ENCODE measurements around the gene FCAMR. TPM values are rescaled to one million over a fixed set of nuclear protein-coding genes. Genes with fewer than 3 reads are reported as not detected.

FCAMR gene
- total RNA-seq, 1 experiment from 2014 or later: not detected

- CTCF ChIA-PET: no interaction called here
Measured at GRCh38 chr1:206939131-206939530, 31.1 kb downstream of the FCAMR start.

GRCh38 chr1:206937425-206937824 lies 32.8 kb downstream of the FCAMR start:
- Histone ChIP-seq H3K36me3 (ENCODE audit: insufficient read depth, low read length, poor library complexity, severe bottlenecking) (no peaks in the 10 kb centered on the region), H3K4me1 (ENCODE audit: insufficient read depth, low read length, poor library complexity, severe bottlenecking) (no peaks in the 10 kb centered on the region), H3K27me3 (replicated peaks; ENCODE audit: insufficient read depth, low read depth, low read length, poor library complexity) (peaks cover 7% of the 10 kb centered on the region), H3K4me3 (ENCODE audit: low read depth, low read length, poor library complexity, severe bottlenecking) (no peak overlapping the region), H3K9me3 (ENCODE audit: low read depth, low read length, poor library complexity, severe bottlenecking) (no peaks in the 10 kb centered on the region), H3K27ac (ENCODE audit: low read depth, low read length, poor library complexity, severe bottlenecking) (no peak overlapping the region)
- intact Hi-C loops (cut with micrococcal nuclease; ENCODE audit: unreplicated experiment): no loop called here
- no peak for DNase-seq (ENCODE audit: low spot score)
- POLR2A ChIA-PET (ENCODE audit: low non-redundant PET): no interaction called here
- CTCF ChIA-PET: no interaction called here
- BruUV-seq (replicated peaks): no TSS peak
- TF ChIP-seq EZH2 (IDR thresholded peaks at IDR 0.05; ENCODE audit: borderline replicate concordance, low read depth, low read length, poor library complexity, severe bottlenecking): no peak
- no peak for TF ChIP-seq CTCF (conservative IDR thresholded peaks at IDR 0.05; ENCODE audit: low read depth, low read length)

More at GRCh38 chr1:206939131-206939530, 31.1 kb downstream of the FCAMR start:
- no peak overlapping the region for H3K4me3 ChIP-seq (ENCODE audit: low read depth, low read length, poor library complexity, severe bottlenecking)
- TF ChIP-seq EZH2 (IDR thresholded peaks at IDR 0.05; ENCODE audit: borderline replicate concordance, low read depth, low read length, poor library complexity, severe bottlenecking) (no peak), CTCF (conservative IDR thresholded peaks at IDR 0.05; ENCODE audit: low read depth, low read length) (no peak)
- no peak for DNase-seq (ENCODE audit: low spot score)
- H3K9me3 ChIP-seq (ENCODE audit: low read depth, low read length, poor library complexity, severe bottlenecking): no peaks in the 10 kb centered on the region
- H3K36me3 ChIP-seq (ENCODE audit: insufficient read depth, low read length, poor library complexity, severe bottlenecking): no peaks in the 10 kb centered on the region
- no TSS peak for BruUV-seq (replicated peaks)
- H3K27me3 ChIP-seq (replicated peaks; ENCODE audit: insufficient read depth, low read depth, low read length, poor library complexity): peaks cover 24% of the 10 kb centered on the region
- no peaks in the 10 kb centered on the region for H3K4me1 ChIP-seq (ENCODE audit: insufficient read depth, low read length, poor library complexity, severe bottlenecking)
- POLR2A ChIA-PET (ENCODE audit: low non-redundant PET): no interaction called here
- H3K27ac ChIP-seq (ENCODE audit: low read depth, low read length, poor library complexity, severe bottlenecking): no peak overlapping the region
- intact Hi-C loops (cut with micrococcal nuclease; ENCODE audit: unreplicated experiment): no loop called here

GRCh38 chr1:206935491-206936067 lies 34.7 kb downstream of the FCAMR start:
- TF ChIP-seq EZH2 (IDR thresholded peaks at IDR 0.05; ENCODE audit: borderline replicate concordance, low read depth, low read length, poor library complexity, severe bottlenecking): no peak
- peak; percentile 45 for TF ChIP-seq CTCF (conservative IDR thresholded peaks at IDR 0.05; ENCODE audit: low read depth, low read length)
- no peak for DNase-seq (ENCODE audit: low spot score)
- H3K27ac ChIP-seq (ENCODE audit: low read depth, low read length, poor library complexity, severe bottlenecking): no peak overlapping the region
- BruUV-seq (replicated peaks): no TSS peak
- intact Hi-C loops (cut with micrococcal nuclease; ENCODE audit: unreplicated experiment): no loop called here
- ChIA-PET CTCF (interaction anchor here (0.6 kb wide), 1 partner anchor 68 kb away, joined by 3 read pairs; no protein-coding TSS in a partner anchor), POLR2A (ENCODE audit: low non-redundant PET) (no interaction called here)
- H3K4me3 ChIP-seq (ENCODE audit: low read depth, low read length, poor library complexity, severe bottlenecking): no peak overlapping the region
- H3K9me3 ChIP-seq (ENCODE audit: low read depth, low read length, poor library complexity, severe bottlenecking): no peaks in the 10 kb centered on the region
- H3K4me1 ChIP-seq (ENCODE audit: insufficient read depth, low read length, poor library complexity, severe bottlenecking): no peaks in the 10 kb centered on the region
- no peaks in the 10 kb centered on the region for H3K36me3 ChIP-seq (ENCODE audit: insufficient read depth, low read length, poor library complexity, severe bottlenecking)
- H3K27me3 ChIP-seq (replicated peaks; ENCODE audit: insufficient read depth, low read depth, low read length, poor library complexity): no peaks in the 10 kb centered on the region

Measured in A673 (cell line).